ENCODE results near the gene CCDC171. TPM values are rescaled to one million over a fixed set of nuclear protein-coding genes. Genes with fewer than 3 reads are reported as not detected.

CCDC171 gene
- total RNA-seq, 2 experiments from 2014 or later: 1.9 TPM

- DNase-seq (no peak), ATAC-seq (no peak)
- Mint-ChIP-seq H3K27ac (no peak overlapping the region), H3K36me3 (ENCODE audit: low read depth) (no peaks in the 10 kb centered on the region), H3K4me1 (ENCODE audit: low read depth) (no peaks in the 10 kb centered on the region), H3K9me3 (ENCODE audit: insufficient read depth) (no peaks in the 10 kb centered on the region), H3K27me3 (ENCODE audit: low read depth) (no peaks in the 10 kb centered on the region), H3K4me3 (no peak overlapping the region)
- ChIA-PET POLR2A (no interaction called here), CTCF (no interaction called here)
These were observed 185.2 kb downstream of the CCDC171 start for GRCh38 chr9:15738011-15738410.

- ATAC-seq: no peak
- DNase-seq: no peak
- H3K4me3 Mint-ChIP-seq: no peak overlapping the region
- H3K36me3 Mint-ChIP-seq (ENCODE audit: low read depth): no peaks in the 10 kb centered on the region
- H3K4me1 Mint-ChIP-seq (ENCODE audit: low read depth): no peaks in the 10 kb centered on the region
- no peaks in the 10 kb centered on the region for H3K9me3 Mint-ChIP-seq (ENCODE audit: insufficient read depth)
- ChIA-PET CTCF (no interaction called here), POLR2A (no interaction called here)
- no peak overlapping the region for H3K27ac Mint-ChIP-seq
- no peaks in the 10 kb centered on the region for H3K27me3 Mint-ChIP-seq (ENCODE audit: low read depth)
These were observed 188.2 kb downstream of the CCDC171 start for GRCh38 chr9:15741015-15741414.

GRCh38 chr9:15743512-15743911 is 190.7 kb downstream of the CCDC171 start:
- no peak for ATAC-seq
- Mint-ChIP-seq H3K27me3 (ENCODE audit: low read depth) (no peaks in the 10 kb centered on the region), H3K36me3 (ENCODE audit: low read depth) (no peaks in the 10 kb centered on the region), H3K4me1 (ENCODE audit: low read depth) (no peaks in the 10 kb centered on the region), H3K4me3 (no peak overlapping the region), H3K27ac (no peak overlapping the region), H3K9me3 (ENCODE audit: insufficient read depth) (peaks cover 8% of the 10 kb centered on the region)
- POLR2A ChIA-PET: no interaction called here
- CTCF ChIA-PET: no interaction called here
- no peak for DNase-seq

- Mint-ChIP-seq H3K36me3 (ENCODE audit: low read depth) (no peaks in the 10 kb centered on the region), H3K27ac (no peak overlapping the region), H3K9me3 (ENCODE audit: insufficient read depth) (peaks cover 8% of the 10 kb centered on the region), H3K4me3 (no peak overlapping the region), H3K27me3 (ENCODE audit: low read depth) (no peaks in the 10 kb centered on the region), H3K4me1 (ENCODE audit: low read depth) (no peaks in the 10 kb centered on the region)
- ChIA-PET POLR2A (no interaction called here), CTCF (no interaction called here)
- DNase-seq (no peak), ATAC-seq (no peak)
These were observed 191.4 kb downstream of the CCDC171 start for GRCh38 chr9:15744196-15744595.

- ChIA-PET CTCF (no interaction called here), POLR2A (no interaction called here)
- DNase-seq (no peak), ATAC-seq (no peak)
- H3K27ac Mint-ChIP-seq: no peak overlapping the region
- H3K27me3 Mint-ChIP-seq (ENCODE audit: low read depth): no peaks in the 10 kb centered on the region
- H3K4me3 Mint-ChIP-seq: no peak overlapping the region
- no peaks in the 10 kb centered on the region for H3K36me3 Mint-ChIP-seq (ENCODE audit: low read depth)
- H3K4me1 Mint-ChIP-seq (ENCODE audit: low read depth): no peaks in the 10 kb centered on the region
- H3K9me3 Mint-ChIP-seq (ENCODE audit: insufficient read depth): peaks cover 8% of the 10 kb centered on the region
These were observed 194.1 kb downstream of the CCDC171 start for GRCh38 chr9:15746905-15747304.

GRCh38 chr9:15755660-15756059 is 202.8 kb downstream of the CCDC171 start:
- H3K36me3 Mint-ChIP-seq (ENCODE audit: low read depth): no peaks in the 10 kb centered on the region
- no peak overlapping the region for H3K4me3 Mint-ChIP-seq
- no peaks in the 10 kb centered on the region for H3K9me3 Mint-ChIP-seq (ENCODE audit: insufficient read depth)
- H3K27ac Mint-ChIP-seq: no peak overlapping the region
- ChIA-PET POLR2A (no interaction called here), CTCF (no interaction called here)
- H3K4me1 Mint-ChIP-seq (ENCODE audit: low read depth): no peaks in the 10 kb centered on the region
- H3K27me3 Mint-ChIP-seq (ENCODE audit: low read depth): no peaks in the 10 kb centered on the region
- DNase-seq: no peak
- no peak for ATAC-seq

GRCh38 chr9:15761551-15761950 is 208.7 kb downstream of the CCDC171 start:
- DNase-seq: no peak
- Mint-ChIP-seq H3K36me3 (ENCODE audit: low read depth) (no peaks in the 10 kb centered on the region), H3K9me3 (ENCODE audit: insufficient read depth) (no peaks in the 10 kb centered on the region), H3K27ac (no peak overlapping the region), H3K4me1 (ENCODE audit: low read depth) (no peaks in the 10 kb centered on the region), H3K4me3 (no peak overlapping the region), H3K27me3 (ENCODE audit: low read depth) (no peaks in the 10 kb centered on the region)
- no peak for ATAC-seq
- ChIA-PET CTCF (no interaction called here), POLR2A (no interaction called here)

- CTCF ChIA-PET: no interaction called here
- DNase-seq (no peak), ATAC-seq (no peak)
- H3K9me3 Mint-ChIP-seq (ENCODE audit: insufficient read depth): no peaks in the 10 kb centered on the region
- POLR2A ChIA-PET: no interaction called here
- H3K27ac Mint-ChIP-seq: no peak overlapping the region
- no peak overlapping the region for H3K4me3 Mint-ChIP-seq
- no peaks in the 10 kb centered on the region for H3K4me1 Mint-ChIP-seq (ENCODE audit: low read depth)
- no peaks in the 10 kb centered on the region for H3K27me3 Mint-ChIP-seq (ENCODE audit: low read depth)
- H3K36me3 Mint-ChIP-seq (ENCODE audit: low read depth): no peaks in the 10 kb centered on the region
These were observed 210.5 kb downstream of the CCDC171 start for GRCh38 chr9:15763371-15763770.

GRCh38 chr9:15764131-15764530 is 211.3 kb downstream of the CCDC171 start:
- no peak for ATAC-seq
- ChIA-PET POLR2A (no interaction called here), CTCF (no interaction called here)
- H3K9me3 Mint-ChIP-seq (ENCODE audit: insufficient read depth): no peaks in the 10 kb centered on the region
- no peak overlapping the region for H3K27ac Mint-ChIP-seq
- no peak for DNase-seq
- H3K4me3 Mint-ChIP-seq: no peak overlapping the region
- H3K4me1 Mint-ChIP-seq (ENCODE audit: low read depth): no peaks in the 10 kb centered on the region
- no peaks in the 10 kb centered on the region for H3K27me3 Mint-ChIP-seq (ENCODE audit: low read depth)
- no peaks in the 10 kb centered on the region for H3K36me3 Mint-ChIP-seq (ENCODE audit: low read depth)

- Mint-ChIP-seq H3K27ac (no peak overlapping the region), H3K9me3 (ENCODE audit: insufficient read depth) (no peaks in the 10 kb centered on the region), H3K4me3 (no peak overlapping the region), H3K27me3 (ENCODE audit: low read depth) (no peaks in the 10 kb centered on the region), H3K36me3 (ENCODE audit: low read depth) (no peaks in the 10 kb centered on the region), H3K4me1 (ENCODE audit: low read depth) (no peaks in the 10 kb centered on the region)
- ChIA-PET CTCF (no interaction called here), POLR2A (no interaction called here)
- ATAC-seq (no peak), DNase-seq (no peak)
These were observed 216.7 kb downstream of the CCDC171 start for GRCh38 chr9:15769547-15769946.

GRCh38 chr9:15778861-15779260 is 226.0 kb downstream of the CCDC171 start:
- Mint-ChIP-seq H3K36me3 (ENCODE audit: low read depth) (no peaks in the 10 kb centered on the region), H3K27ac (no peak overlapping the region), H3K9me3 (ENCODE audit: insufficient read depth) (no peaks in the 10 kb centered on the region), H3K4me3 (no peak overlapping the region), H3K27me3 (ENCODE audit: low read depth) (no peaks in the 10 kb centered on the region), H3K4me1 (ENCODE audit: low read depth) (no peaks in the 10 kb centered on the region)
- ChIA-PET CTCF (no interaction called here), POLR2A (no interaction called here)
- no peak for ATAC-seq
- DNase-seq: no peak

GRCh38 chr9:15782106-15782505 is 229.3 kb downstream of the CCDC171 start:
- Mint-ChIP-seq H3K27me3 (ENCODE audit: low read depth) (no peaks in the 10 kb centered on the region), H3K36me3 (ENCODE audit: low read depth) (no peaks in the 10 kb centered on the region), H3K4me1 (ENCODE audit: low read depth) (no peaks in the 10 kb centered on the region), H3K9me3 (ENCODE audit: insufficient read depth) (no peaks in the 10 kb centered on the region), H3K4me3 (no peak overlapping the region), H3K27ac (no peak overlapping the region)
- POLR2A ChIA-PET: no interaction called here
- DNase-seq: no peak
- ATAC-seq: no peak
- CTCF ChIA-PET: no interaction called here

- Mint-ChIP-seq H3K4me3 (no peak overlapping the region), H3K4me1 (ENCODE audit: low read depth) (no peaks in the 10 kb centered on the region), H3K36me3 (ENCODE audit: low read depth) (no peaks in the 10 kb centered on the region), H3K27me3 (ENCODE audit: low read depth) (no peaks in the 10 kb centered on the region), H3K9me3 (ENCODE audit: insufficient read depth) (no peaks in the 10 kb centered on the region), H3K27ac (no peak overlapping the region)
- ChIA-PET POLR2A (no interaction called here), CTCF (no interaction called here)
- no peak for DNase-seq
- ATAC-seq: no peak
These were observed 232.7 kb downstream of the CCDC171 start for GRCh38 chr9:15785584-15785983.

- ChIA-PET POLR2A (no interaction called here), CTCF (no interaction called here)
- ATAC-seq: no peak
- Mint-ChIP-seq H3K27ac (no peak overlapping the region), H3K4me3 (no peak overlapping the region), H3K27me3 (ENCODE audit: low read depth) (no peaks in the 10 kb centered on the region), H3K36me3 (ENCODE audit: low read depth) (no peaks in the 10 kb centered on the region), H3K9me3 (ENCODE audit: insufficient read depth) (no peaks in the 10 kb centered on the region), H3K4me1 (ENCODE audit: low read depth) (no peaks in the 10 kb centered on the region)
- DNase-seq: no peak
These were observed 233.8 kb downstream of the CCDC171 start for GRCh38 chr9:15786616-15787015.

Data from activated CD8-positive, alpha-beta T cell treated with anti-CD3 and anti-CD28 coated beads, Interleukin-2, amount 10 ng/mL, durations not matched to agents 7 days and 5 days (primary cell).